Mucosa of descending colon (tissue), 3 donors: ENCODE measurements around the gene ZBTB33. TPM values are rescaled to one million over a fixed set of nuclear protein-coding genes. Genes with fewer than 3 reads are reported as not detected.

Source experiments
- ATAC-seq: fragments of 200-7000 bp; cut with Tn5 transposase; one replicate; pipeline ENCODE4 v1.9.1; 2020; ENCODE audit warnings: mild to moderate bottlenecking, moderate library complexity
- DNase-seq, 3 donors: peaks; one replicate each; pipeline ENCODE4 v3.0.0-alpha.2; 2020
- H3K36me3 ChIP-seq: fragments of 200-600 bp; one replicate; pipeline ENCODE4 v1.8.0; 2021; ENCODE audit warnings: low read depth, mild to moderate bottlenecking
- H3K4me1 ChIP-seq: fragments of 200-600 bp; one replicate; pipeline ENCODE4 v1.8.0; 2021; ENCODE audit warnings: low read depth, mild to moderate bottlenecking
- H3K4me3 ChIP-seq: fragments of 200-600 bp; one replicate; pipeline ENCODE4 v1.8.0; 2021; ENCODE audit warnings: mild to moderate bottlenecking
- H3K9me3 ChIP-seq: fragments of 200-600 bp; one replicate; pipeline ENCODE4 v1.8.0; 2021; ENCODE audit warnings: mild to moderate bottlenecking
- CTCF ChIP-seq: fragments of 200-600 bp; IDR thresholded peaks from one replicate; pipeline ENCODE4 v1.8.0; 2022; ENCODE audit warnings: antibody characterized with exemption, mild to moderate bottlenecking
- intact Hi-C, 2 donors: fragments of 100-400 bp; cut with DNase I in 1 of 2; cut with micrococcal nuclease in 1 of 2; formaldehyde crosslinking; loops; one replicate each; pipeline versions ENCODE4 v1.11.0 to v1.11.1; 2022; cut with DNase I, micrococcal nuclease
- total RNA-seq, 3 donors: library from RNA; stranded (reverse); fragmentation: NEBNext Ultra II Directional in 2 of 3; extraction: Animal tissue kit (Norgen Biotek cat#: 25700) in 2 of 3; gene quantifications; one replicate each; pipeline versions ENCODE4 v1.2.1 to v1.2.4, GENCODE V29; 2021 to 2023
- donor health status: DM: no; HTN: no; CAD: no; lungs with moderate emphysema.
- donor health status: DM: no; HTN: no; CAD: no.
- donor health status: DM: no; HTN: yes; CAD: no.

The ZBTB33 gene
- total RNA-seq, 3 donors from 2014 or later: 10.2 to 12.5 (median 12.0) TPM

GRCh38 chrX:120281021-120281624 lies 30.5 kb downstream of the ZBTB33 start:
- no peak for TF ChIP-seq CTCF
- Histone ChIP-seq H3K4me3 (no peak overlapping the region), H3K4me1 (no peaks in the 10 kb centered on the region), H3K36me3 (no peaks in the 10 kb centered on the region), H3K9me3 (no peaks in the 10 kb centered on the region)
- DNase-seq (no peak), ATAC-seq (no peak)
- intact Hi-C loops: no loop called here

GRCh38 chrX:120281761-120282160 lies 31.1 kb downstream of the ZBTB33 start:
- H3K4me3 ChIP-seq: no peak overlapping the region
- intact Hi-C loops: no loop called here
- no peaks in the 10 kb centered on the region for H3K9me3 ChIP-seq
- ATAC-seq (no peak), DNase-seq (no peak)
- TF ChIP-seq CTCF: no peak
- H3K4me1 ChIP-seq: no peaks in the 10 kb centered on the region
- H3K36me3 ChIP-seq: no peaks in the 10 kb centered on the region

GRCh38 chrX:120282697-120283096 lies 32.1 kb downstream of the ZBTB33 start:
- no peak overlapping the region for H3K4me3 ChIP-seq

GRCh38 chrX:120286733-120287512 lies 36.3 kb downstream of the ZBTB33 start:
- intact Hi-C loops: no loop called here
- no peak overlapping the region for H3K4me3 ChIP-seq
- no peak for TF ChIP-seq CTCF
- DNase-seq (no peak), ATAC-seq (no peak)
- no peaks in the 10 kb centered on the region for H3K9me3 ChIP-seq
- H3K36me3 ChIP-seq: no peaks in the 10 kb centered on the region
- no peaks in the 10 kb centered on the region for H3K4me1 ChIP-seq

More at GRCh38 chrX:120282697-120283096, 32.1 kb downstream of the ZBTB33 start:
- ATAC-seq: no peak
- no peak for DNase-seq
- no peaks in the 10 kb centered on the region for H3K9me3 ChIP-seq
- no peaks in the 10 kb centered on the region for H3K4me1 ChIP-seq
- H3K36me3 ChIP-seq: no peaks in the 10 kb centered on the region
- intact Hi-C loops: no loop called here
- TF ChIP-seq CTCF: no peak

- no peak for ATAC-seq
Measured at GRCh38 chrX:120287513-120288112, 37.0 kb downstream of the ZBTB33 start.

More at GRCh38 chrX:120287513-120288112, 37.0 kb downstream of the ZBTB33 start:
- no peak for TF ChIP-seq CTCF
- intact Hi-C loops: no loop called here
- no peaks in the 10 kb centered on the region for H3K9me3 ChIP-seq
- H3K4me1 ChIP-seq: no peaks in the 10 kb centered on the region
- no peak for DNase-seq
- no peaks in the 10 kb centered on the region for H3K36me3 ChIP-seq
- no peak overlapping the region for H3K4me3 ChIP-seq
